ENCODE data around the gene ASGR1. TPM values are rescaled to one million over a fixed set of nuclear protein-coding genes. Genes with fewer than 3 reads are reported as not detected.

Gene ASGR1
- total and polyA plus RNA-seq, 12 donors, result 0.29 to 6.9 (median 1.8) TPM; not detected in 2

DNA sequence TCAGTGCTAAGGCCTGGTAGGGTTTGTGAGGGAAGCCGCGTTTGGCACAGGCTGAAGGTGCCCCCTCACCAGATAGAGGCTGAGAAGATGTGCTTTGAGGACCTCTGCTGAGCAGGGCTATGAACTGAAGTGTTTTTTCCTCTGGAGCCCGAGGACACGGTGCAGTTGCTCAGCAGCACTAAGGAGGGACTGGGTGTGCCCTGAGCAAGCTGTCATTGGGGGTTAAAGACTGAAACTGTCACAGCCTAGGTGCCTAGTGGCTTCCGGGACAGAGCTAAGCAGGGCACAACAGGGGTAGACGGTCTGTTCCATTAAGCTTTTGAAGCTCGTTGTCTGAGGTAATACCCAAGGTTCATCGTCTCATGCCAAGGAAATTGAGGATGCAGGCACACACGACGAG lies 39.8 kb downstream of the ASGR1 start:
- intact Hi-C loops (cut with DNase I), result loop anchor here in 1 of 2 donors (5.0 kb wide), 1 partner anchor 87 kb away; no protein-coding TSS in a partner anchor
- H3K9me3 ChIP-seq (replicated peaks in 1 of 3), result no peaks in the 10 kb centered on the region
- H3K4me3 ChIP-seq, result no peak overlapping the region
- no peaks in the 10 kb centered on the region for H3K36me3 ChIP-seq (replicated peaks in 1 of 2)
- TF ChIP-seq, protein P1, sequence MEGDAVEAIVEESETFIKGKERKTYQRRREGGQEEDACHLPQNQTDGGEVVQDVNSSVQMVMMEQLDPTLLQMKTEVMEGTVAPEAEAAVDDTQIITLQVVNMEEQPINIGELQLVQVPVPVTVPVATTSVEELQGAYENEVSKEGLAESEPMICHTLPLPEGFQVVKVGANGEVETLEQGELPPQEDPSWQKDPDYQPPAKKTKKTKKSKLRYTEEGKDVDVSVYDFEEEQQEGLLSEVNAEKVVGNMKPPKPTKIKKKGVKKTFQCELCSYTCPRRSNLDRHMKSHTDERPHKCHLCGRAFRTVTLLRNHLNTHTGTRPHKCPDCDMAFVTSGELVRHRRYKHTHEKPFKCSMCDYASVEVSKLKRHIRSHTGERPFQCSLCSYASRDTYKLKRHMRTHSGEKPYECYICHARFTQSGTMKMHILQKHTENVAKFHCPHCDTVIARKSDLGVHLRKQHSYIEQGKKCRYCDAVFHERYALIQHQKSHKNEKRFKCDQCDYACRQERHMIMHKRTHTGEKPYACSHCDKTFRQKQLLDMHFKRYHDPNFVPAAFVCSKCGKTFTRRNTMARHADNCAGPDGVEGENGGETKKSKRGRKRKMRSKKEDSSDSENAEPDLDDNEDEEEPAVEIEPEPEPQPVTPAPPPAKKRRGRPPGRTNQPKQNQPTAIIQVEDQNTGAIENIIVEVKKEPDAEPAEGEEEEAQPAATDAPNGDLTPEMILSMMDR (IDR thresholded peaks at IDR 0.05), result no peak
- TF ChIP-seq POLR2A (IDR thresholded peaks at IDR 0.05), result no peak
- H3K4me1 ChIP-seq (replicated peaks in 1 of 2), result peaks cover 0 to 15% of the 10 kb centered on the region in 2 donors
- peaks cover 8% of the 10 kb centered on the region for H3K27me3 ChIP-seq
- H3K27ac ChIP-seq, result no peak overlapping the region
- no peak for DNase-seq
- WGBS, 4 donors, result 76 to 87% (median 77%) methylated on average over 10 of the region's 10 CpGs

DNA sequence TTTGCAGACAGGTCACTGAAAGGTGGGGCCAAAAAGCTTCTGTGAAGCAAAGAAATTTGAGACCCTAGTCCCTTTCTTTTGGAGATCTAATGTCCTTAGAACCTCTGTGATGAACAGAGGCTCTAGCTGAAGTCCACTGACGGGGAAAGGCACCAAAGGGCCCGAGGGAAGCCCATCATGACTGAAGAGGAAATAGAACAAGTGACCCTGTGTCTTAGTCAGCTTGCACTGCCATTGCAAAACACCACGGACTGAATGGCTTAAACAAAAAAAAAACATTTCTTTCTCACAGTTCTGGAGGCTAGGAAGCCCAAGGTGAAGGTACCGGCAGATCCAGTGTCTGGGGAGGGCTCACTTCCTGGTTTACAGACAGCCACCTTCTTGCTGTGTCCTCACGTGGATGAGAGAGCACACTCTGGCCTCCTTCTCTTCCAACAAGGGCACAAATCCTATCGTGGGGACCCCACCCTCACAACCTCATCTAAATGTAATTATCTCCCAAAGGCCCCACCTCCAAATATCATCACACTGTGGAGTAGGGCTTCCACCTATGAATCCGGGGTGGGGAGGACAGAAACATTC lies 40.3 kb downstream of the ASGR1 start:
- peaks cover 8% of the 10 kb centered on the region for H3K27me3 ChIP-seq
- H3K9me3 ChIP-seq (replicated peaks in 1 of 3), result no peaks in the 10 kb centered on the region
- TF ChIP-seq POLR2A (IDR thresholded peaks at IDR 0.05), result no peak
- TF ChIP-seq, protein P1 (IDR thresholded peaks at IDR 0.05), result no peak
- intact Hi-C loops (cut with DNase I), result loop anchor here in 1 of 2 donors (5.0 kb wide), 1 partner anchor 87 kb away; no protein-coding TSS in a partner anchor
- peaks cover 0 to 15% of the 10 kb centered on the region in 2 donors for H3K4me1 ChIP-seq (replicated peaks in 1 of 2)
- WGBS, 4 donors, result 54 to 62% (median 55%) methylated on average over 7 of the region's 7 CpGs
- H3K36me3 ChIP-seq (replicated peaks in 1 of 2), result no peaks in the 10 kb centered on the region
- H3K27ac ChIP-seq, result no peak overlapping the region
- no peak overlapping the region for H3K4me3 ChIP-seq
- peak in 1 of 7 donors; percentile 19 for DNase-seq

DNA sequence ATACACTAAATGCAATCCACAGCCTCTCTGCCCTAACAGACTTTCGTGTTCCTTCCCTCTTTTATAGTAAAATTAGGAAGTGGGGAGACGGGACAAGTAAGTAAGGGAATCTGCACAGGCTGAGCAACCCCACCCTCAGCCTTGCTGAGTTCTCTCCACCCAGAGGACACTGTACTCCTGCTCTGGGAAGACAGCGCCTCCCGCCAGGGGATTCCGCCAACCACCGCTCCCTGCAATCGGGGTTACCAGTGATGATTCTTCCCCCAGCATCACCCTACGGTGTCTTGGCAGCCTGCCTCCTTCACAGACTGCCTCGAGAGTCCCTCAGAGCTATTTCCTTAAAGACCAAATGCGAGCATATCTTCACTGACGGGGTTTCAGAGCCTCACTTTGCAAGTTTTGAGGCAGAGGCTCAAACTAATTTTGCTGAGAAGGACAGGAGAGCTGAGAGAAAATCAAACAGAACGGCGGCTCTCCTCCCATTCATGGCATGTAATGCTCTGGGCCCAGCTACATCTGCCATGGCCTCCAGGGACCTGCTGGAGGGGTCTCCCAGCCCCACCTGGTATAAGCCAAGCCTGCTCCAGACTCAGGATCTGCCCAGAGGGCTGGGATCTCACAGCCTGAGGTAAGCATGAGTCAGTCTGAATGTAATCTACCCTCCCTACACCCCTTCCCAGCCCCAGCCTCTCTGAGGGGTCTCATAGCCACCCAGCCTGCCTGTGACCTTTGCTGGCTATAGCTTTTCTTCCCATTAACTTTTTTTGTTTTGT lies 41.8 kb downstream of the ASGR1 start:
- peak in 5 of 7 donors; percentile 17 to 44 (median 32) for DNase-seq
- peaks cover 8% of the 10 kb centered on the region for H3K27me3 ChIP-seq
- H3K9me3 ChIP-seq (replicated peaks in 1 of 3), result no peaks in the 10 kb centered on the region
- no peak overlapping the region for H3K4me3 ChIP-seq
- 19 to 42% (median 39%) methylated on average over 11 to 13 of the region's 13 CpGs for WGBS, 4 donors
- TF ChIP-seq, protein P1 (IDR thresholded peaks at IDR 0.05), result no peak
- TF ChIP-seq POLR2A (IDR thresholded peaks at IDR 0.05), result no peak
- H3K36me3 ChIP-seq (replicated peaks in 1 of 2), result no peaks in the 10 kb centered on the region
- intact Hi-C loops (cut with DNase I), result loop anchor here (2.0 to 5.0 kb wide), 2 partner anchors 85 kb away; no protein-coding TSS in a partner anchor
- H3K27ac ChIP-seq, result no peak overlapping the region
- H3K4me1 ChIP-seq (replicated peaks in 1 of 2), result peaks cover 0 to 15% of the 10 kb centered on the region in 2 donors

DNA sequence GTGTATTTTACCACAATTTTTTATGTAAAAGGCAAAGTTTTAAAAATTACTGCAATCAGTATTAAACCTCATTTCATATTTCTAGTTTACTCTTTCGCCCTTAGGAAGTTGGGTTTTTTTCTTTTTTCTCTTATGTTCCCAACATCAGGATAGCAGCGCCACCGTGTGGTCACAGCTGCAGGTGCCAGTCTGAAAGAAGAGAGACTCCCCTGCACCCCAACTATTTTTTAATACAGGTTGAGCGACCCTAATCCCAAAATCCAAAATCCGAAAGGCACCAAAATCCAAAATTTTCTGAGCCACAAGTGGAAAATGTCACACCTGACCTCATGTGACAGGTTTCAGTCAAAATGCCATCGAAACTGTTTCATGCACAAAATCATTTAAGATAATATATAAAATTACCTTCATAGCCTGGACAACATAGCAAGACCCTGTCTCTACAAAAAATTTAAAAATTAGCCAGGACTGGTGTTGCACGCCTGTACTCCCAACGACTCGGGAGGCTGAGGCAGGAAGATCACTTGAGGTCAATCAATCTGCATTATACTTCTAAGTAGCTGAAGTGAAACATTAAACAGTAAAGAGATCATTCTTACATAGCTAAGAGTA lies 42.8 kb downstream of the ASGR1 start:
- Histone ChIP-seq H3K4me1 (replicated peaks in 1 of 2) (peaks cover 0 to 15% of the 10 kb centered on the region in 2 donors), H3K9me3 (replicated peaks in 1 of 3) (no peaks in the 10 kb centered on the region), H3K36me3 (replicated peaks in 1 of 2) (no peaks in the 10 kb centered on the region), H3K4me3 (peak overlapping the region in 1 of 4 donors; percentile 21), H3K27ac (no peak overlapping the region), H3K27me3 (peaks cover 8% of the 10 kb centered on the region)
- intact Hi-C loops (cut with DNase I), result loop anchor here (2.0 to 5.0 kb wide), 2 partner anchors 84 kb away; no protein-coding TSS in a partner anchor
- peak; percentile 69 to 88 (median 76) for DNase-seq
- no peak for TF ChIP-seq POLR2A (IDR thresholded peaks at IDR 0.05)
- TF ChIP-seq, protein P1 (IDR thresholded peaks at IDR 0.05), result peak; percentile 82 to 95 (median 90)
- WGBS, 4 donors, result 19 to 24% (median 20%) methylated on average over 9 of the region's 9 CpGs
